GM19240 (cell line): ENCODE measurements around the gene DPP6.
"Not testable (repeated sequence)": the region's sequence is repeated elsewhere in the genome, so short reads cannot be mapped to it uniquely, and the experiment has no call there.

Experiments
- DNase-seq: peaks from one replicate; pipeline ENCODE4 v3.0.0; 2011; ENCODE audit warnings: low spot score; ENCODE audit not compliant: insufficient read length

DPP6 gene

GRCh38 chr7:154072395-154073181 lies 20.4 kb downstream of the DPP6 start:
- not testable (repeated sequence) for DNase-seq

DNA sequence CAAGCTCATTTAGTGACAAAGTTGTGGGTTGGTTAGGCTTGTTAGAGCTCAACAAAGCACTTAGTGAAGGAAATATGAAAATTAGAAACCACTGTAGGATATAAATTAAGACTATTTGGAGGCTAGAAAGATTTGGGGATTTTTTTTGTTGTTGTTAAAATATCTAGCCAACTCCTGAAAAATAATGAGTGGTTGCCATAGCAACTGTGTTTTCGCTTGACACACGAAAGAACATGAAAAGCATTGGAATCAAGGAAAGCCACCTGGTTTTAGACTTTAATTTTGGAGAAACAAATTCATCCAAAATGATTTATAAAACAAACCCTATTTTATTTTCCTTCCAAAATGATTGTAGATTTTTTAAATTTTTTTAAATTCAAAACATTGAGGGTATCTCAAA lies 26.3 kb downstream of the DPP6 start:
- not testable (repeated sequence) for DNase-seq

- not testable (repeated sequence) for DNase-seq
Observed at GRCh38 chr7:154080249-154080648, 28.1 kb downstream of the DPP6 start.

DNA sequence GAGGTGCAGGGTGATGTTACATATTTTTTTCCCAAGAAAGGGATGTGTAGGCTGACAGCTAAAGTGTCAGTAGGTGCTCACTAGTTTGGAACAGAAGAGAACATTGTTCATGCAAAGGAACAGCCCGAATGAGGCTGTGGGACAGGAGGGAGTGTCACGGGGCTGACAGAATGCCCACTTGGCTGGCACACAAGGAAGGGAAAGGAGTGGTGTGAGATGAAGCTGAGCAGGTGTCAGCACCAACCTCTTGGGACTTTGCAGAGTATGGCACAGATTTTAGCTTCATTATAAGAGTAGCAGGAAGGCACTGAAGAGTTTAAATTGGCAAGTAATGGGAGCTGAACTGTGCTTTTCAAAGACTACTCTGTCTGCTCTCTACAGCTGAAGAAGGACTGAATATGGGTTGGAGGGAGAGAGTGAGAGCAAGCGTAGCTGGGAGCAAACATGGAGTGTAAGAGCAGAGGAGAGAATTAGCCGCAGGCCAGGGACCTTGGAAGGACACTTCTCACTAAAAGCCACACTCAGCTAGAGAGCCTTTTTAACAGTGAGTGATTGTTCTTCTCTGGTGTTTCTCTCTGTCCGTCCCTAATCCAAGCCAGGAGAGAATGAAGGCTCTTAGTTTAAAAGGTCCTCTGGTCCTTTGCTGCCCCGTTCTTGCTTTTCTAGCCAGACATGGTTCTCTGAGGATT lies 35.0 kb downstream of the DPP6 start:
- not testable (repeated sequence) for DNase-seq

DNA sequence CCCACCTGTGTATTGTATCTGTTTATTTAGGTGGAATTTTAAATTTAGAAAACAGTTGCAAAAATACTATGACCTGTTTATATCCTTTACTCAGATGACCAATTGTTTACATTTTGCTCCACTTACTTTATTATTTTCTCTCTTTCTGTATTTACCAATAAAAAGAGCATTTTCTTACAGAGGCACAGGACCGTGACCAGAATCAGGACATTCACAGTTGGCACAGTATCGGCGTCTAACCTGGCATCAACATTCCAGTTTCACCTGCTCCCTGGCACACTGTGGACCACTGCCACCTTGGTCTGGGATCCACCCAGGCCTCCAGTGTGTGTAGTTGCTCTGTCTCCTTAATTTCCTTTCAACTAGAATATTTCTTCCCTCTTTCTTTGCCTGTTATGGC lies 39.9 kb downstream of the DPP6 start:
- DNase-seq = not testable (repeated sequence)

DNA sequence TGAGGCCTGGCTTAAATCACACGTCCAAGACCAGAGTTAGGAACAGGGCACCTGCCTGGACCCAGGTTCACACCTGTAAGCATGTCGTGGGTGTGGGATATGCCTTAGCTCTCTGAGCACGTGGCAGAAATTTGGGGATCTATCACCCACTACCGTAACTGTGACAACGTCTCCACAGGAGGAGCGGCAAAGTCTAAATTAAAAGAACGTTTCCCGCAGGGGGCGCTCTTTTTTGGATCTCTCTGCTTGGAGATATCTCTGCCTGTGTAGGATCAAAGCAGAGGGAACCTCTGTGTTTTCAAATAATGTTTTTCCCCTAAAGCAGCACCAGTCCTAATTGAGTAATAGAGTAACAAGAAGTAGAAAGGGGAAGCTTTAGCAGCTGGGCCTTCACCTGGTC lies 43.0 kb downstream of the DPP6 start:
- not testable (repeated sequence) for DNase-seq

DNA sequence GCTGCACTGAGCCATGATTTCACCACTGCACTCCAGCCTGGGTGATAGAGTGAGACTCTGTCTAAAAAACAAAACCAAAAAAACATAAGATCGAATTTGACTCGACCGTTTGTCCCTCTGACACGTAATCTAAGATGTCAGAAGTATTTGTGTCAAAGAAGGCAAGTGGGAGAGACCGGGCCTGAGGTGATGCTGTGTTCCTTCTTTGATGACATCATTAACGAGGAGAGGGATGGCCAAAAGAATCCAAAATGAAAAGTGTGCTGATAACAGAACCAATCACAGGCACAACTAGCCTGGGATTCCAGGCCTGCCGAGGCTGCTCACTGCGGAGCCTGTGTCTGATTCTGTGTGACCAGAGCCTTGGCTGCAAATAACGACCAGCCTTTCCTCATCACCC lies 52.9 kb downstream of the DPP6 start:
- not testable (repeated sequence) for DNase-seq

GRCh38 chr7:154109615-154110014 lies 57.4 kb downstream of the DPP6 start:
- not testable (repeated sequence) for DNase-seq

- not testable (repeated sequence) for DNase-seq
Observed at GRCh38 chr7:154113732-154114351, 61.6 kb downstream of the DPP6 start.

- DNase-seq = not testable (repeated sequence)
Observed at GRCh38 chr7:154117411-154118390, 65.5 kb downstream of the DPP6 start.

GRCh38 chr7:154120825-154121224 lies 68.6 kb downstream of the DPP6 start:
- DNase-seq = not testable (repeated sequence)

DNA sequence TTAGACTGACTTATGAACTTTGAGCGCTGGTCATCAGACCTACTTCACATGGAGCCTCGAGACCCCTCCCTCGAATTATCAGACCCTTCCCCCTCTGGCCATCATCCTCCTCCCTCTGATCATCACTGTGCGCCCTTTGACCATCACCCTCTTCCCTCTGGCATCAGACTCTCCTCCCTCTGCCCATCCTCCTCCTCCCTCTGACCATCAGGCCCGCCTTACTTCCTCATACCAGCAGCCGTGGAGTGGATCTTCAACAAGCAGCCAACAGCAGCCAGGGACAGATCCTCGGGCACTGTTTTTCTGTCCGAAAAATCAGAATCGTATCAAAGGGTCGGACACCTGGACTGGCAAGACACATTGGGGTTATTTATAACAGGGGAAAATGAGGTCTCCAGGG lies 70.5 kb downstream of the DPP6 start:
- DNase-seq = not testable (repeated sequence)

DNA sequence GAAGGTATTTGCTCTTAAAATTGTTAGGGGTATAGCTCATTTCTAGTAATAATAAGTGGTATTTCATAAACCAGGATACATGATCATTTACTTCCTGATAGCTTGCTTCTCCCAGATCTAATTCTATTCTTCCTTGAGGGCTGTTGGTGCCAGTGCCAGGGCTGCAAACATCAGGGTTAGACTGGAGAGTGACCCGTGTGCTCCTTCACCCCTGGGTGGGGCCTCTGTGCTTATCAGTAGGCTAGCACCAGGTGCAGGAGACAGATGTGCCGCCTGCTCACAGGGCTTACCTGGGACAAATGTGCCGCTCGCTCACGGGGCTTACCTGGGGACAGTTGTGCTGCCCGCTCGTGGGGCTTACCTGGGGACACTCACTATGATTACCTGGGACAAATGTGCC lies 71.2 kb downstream of the DPP6 start:
- DNase-seq = not testable (repeated sequence)

DNA sequence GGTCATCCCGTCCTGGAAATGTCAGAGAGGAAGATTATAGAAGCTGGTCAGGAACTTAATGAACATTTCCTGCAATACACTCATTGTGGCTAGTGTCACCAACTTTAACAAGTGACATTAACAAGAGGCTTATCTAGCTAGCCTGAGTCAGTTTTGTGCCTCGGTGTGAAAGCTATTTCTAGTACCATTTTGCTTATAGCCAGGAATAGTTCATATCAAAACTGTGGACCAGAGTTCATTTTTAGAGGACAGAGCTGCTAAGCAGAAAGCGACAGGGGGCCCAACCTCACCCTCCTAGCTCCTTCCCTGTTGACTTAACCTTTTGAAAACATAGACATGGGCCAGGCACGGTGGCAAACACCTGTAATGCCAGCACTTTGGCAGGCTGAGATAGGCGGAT lies 76.9 kb downstream of the DPP6 start:
- not testable (repeated sequence) for DNase-seq

- DNase-seq = not testable (repeated sequence)
Observed at GRCh38 chr7:154132617-154133016, 80.4 kb downstream of the DPP6 start.

DNA sequence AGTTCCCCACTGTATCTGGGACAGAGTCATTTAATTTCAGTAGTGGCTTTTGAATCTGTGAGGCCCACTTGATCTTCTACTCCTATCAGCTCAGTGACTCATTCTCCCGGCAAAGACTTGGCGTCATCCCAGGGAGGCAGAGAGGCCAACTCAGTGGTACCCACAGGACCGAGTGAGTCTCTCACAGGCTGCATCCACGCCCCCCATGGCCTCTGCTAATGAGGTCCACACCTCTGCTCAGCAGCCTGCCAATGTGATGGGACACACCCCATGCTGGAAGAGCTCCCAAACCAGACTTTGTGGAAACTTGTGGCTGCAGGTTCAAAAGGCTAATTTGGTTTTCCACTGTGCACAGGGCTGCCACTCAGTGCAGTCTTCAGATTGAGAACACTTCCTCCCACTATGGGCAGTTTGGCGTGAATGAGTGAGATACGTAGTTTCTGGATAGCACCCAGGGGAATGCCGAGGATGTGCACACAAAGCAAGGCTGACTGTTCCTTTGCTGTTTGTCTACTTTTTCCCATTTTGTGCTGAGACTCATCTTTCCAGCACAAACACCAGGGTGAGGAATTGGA lies 81.6 kb downstream of the DPP6 start:
- not testable (repeated sequence) for DNase-seq

DNA sequence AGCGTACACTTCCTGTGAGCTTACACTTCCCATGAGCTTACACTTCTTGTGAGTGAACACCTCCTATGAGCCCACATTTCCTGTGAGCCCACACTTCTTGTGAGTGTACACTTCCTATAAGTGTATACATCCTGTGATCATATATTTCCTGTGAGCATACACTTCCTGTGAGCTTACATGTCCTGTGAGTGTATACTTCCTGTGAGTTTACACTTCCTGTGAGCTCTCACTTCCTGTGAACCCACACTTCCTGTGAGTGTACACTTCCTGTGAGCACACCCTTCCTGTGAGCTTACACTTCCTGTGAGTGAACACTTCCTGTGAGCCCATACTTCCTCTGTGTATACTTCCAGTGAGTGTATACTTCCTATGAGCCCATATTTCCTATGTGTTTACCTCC lies 82.5 kb downstream of the DPP6 start:
- DNase-seq = not testable (repeated sequence)

- not testable (repeated sequence) for DNase-seq
Observed at GRCh38 chr7:154135646-154136045, 83.4 kb downstream of the DPP6 start.

DNA sequence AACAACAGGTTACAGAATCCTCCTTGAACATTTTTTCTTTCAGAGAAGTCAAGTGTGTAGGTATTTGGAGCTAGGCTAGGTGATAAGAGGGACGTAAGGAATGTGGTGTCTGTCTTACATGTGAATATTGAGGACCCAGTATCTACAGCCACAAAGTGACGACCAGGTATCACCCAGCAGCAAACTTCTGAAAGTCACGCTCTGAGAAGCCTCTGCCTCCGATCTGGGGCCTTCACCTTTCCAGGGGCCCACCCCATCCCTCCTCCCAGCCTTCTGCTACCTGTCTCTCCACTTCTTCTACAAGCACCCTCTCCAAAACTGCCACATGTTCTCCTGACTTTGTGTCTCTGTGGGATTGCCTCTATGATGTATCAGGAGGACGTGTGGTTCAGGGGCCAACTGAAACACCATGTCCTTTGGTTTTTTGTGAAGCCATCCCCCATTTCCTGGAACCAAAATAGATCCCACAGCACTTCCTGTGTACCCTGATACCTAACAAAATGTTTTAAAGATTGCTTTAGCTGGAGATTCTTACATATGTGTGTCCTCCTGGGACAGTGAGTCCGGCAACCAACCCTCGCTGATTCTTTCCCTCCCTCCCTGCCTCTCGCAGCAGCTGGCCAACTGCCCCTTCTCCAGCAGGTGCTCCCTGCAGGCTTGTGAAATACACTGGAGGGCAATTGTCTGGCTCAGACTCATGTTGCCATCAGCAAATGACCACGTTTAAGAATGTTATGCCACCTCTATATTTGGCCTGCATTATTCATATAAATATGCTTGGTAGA lies 93.9 kb downstream of the DPP6 start:
- not testable (repeated sequence) for DNase-seq

DNA sequence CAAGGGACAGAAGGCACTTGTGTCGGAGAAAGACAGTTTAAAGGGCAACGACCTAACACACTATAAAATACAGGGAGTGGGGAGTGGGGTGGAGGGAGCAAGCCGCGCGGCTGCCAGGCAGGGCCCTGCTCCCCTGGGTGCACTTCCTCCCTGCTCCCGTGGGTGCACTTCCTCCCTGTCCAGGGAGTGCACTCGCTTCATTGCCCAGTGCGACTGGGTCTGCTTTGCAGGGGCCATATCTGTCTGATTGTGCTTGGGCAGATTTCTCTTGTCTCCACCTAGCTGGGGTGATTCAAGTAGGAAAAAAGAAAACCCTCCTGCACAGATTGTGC lies 94.5 kb downstream of the DPP6 start:
- not testable (repeated sequence) for DNase-seq
